Lung microvascular endothelial cell (primary cell): ENCODE data around the gene SVIL. TPM values are rescaled to one million over a fixed set of nuclear protein-coding genes. Genes with fewer than 3 reads are reported as not detected.
"Not testable (repeated sequence)": the region's sequence is repeated elsewhere in the genome, so short reads cannot be mapped to it uniquely, and the experiment has no call there.

Experiments
- DNase-seq, 2 donors: peaks; one replicate each; pipeline versions ENCODE4 v3.0.0 to v3.0.0-alpha.2; 2010; ENCODE audit warnings: low read depth in 2 of 2
- total RNA-seq: library from RNA; depleted of rRNA; stranded (reverse); fragments of >200 nt; gene quantifications from 2 replicates; pipeline ENCODE4 v1.2.1, GENCODE V29; 2014

The SVIL gene
- total RNA-seq, 1 donor from 2014 or later, result 56.2 TPM

- DNase-seq, result not testable (repeated sequence)
Observed at GRCh38 chr10:29488471-29488870, 146.3 kb downstream of the SVIL start.

GRCh38 chr10:29487884-29488266 is 146.9 kb downstream of the SVIL start:
- DNase-seq, result not testable (repeated sequence)

GRCh38 chr10:29487032-29487883 is 147.5 kb downstream of the SVIL start:
- DNase-seq, result not testable (repeated sequence)

DNA sequence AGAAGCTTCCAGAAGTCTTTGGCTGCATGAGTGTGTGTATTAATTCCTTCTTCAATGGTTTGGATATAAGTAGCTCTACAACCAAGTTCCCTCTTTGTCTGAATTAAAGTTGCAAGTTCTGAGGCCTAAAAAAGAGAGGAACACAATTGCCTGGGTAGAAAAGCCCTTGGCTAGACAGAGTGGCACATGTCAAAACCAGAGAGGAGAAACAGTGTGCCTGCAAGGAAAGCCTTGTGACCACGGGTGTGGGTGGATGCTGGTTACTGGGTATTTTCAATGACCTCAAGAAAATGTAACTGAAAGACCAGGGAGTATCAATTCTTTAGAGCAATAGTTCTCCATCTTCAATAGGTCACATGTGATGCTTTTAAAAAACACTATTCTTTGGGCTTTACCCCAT is 148.3 kb downstream of the SVIL start:
- DNase-seq, result no peak

DNA sequence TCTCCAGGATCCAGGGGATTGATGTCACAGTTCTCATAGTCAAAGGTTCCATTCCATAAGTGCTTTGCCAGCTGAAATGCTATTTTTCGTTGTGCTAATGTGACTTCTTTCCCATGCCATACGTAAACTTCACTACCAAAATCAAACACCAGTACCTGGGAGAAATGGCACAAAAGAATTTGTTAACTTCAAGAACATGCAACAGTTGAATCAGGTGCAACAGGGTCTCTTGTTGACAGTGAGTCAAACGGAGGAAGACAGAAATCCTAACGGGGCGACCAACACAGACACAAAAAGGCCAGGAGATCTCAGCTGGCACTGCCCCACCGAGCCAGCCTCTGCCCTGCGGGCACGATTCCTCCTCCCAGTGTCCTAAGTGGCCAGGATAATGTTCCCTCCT is 150.1 kb downstream of the SVIL start:
- not testable (repeated sequence) for DNase-seq

DNA sequence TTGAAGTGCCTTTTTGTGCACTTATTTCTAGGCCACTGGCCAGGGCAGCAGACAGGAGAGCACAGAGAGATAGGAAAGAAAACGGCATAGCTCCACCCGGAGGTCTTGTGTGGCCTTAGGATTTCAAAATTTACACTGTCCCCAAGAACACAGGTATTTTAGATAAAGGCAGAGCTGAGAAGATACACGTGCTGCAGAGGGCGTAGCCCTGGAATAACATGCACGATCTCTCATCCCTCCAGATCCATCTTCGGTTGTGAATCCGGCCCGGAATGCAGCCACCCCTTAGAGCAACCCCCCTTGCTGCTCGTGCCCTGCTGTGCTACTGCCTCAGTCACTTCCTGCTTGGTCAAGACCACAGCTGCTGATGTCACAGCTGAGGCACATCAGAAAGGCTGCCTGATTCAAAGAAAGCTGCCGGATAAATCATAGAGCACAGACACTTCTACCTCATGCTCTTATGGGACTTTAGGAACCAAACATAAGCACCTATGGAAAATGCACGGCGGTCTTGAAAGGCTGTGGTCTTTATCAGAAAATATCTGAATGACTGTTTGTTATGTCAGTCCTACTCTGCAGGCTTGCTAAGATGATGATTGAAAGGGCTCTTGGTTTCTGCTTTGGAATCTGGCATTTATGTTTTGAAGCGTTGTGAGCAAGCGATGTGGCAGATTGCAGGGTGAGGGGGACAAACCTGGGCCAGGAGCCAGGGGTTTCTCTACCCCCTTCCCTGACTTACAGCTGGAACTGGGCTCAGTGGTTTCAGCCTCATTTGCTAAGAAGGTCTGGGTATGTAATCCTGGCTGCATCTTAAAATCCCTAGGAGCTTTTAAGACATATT is 152.0 kb downstream of the SVIL start:
- DNase-seq, result peak in 1 of 2 donors; percentile 71

- no peak for DNase-seq
Observed at GRCh38 chr10:29481906-29482440, 152.8 kb downstream of the SVIL start.

- DNase-seq, result no peak
Observed at GRCh38 chr10:29479981-29480954, 154.5 kb downstream of the SVIL start.

- no peak for DNase-seq
Observed at GRCh38 chr10:29479081-29479925, 155.5 kb downstream of the SVIL start.

DNA sequence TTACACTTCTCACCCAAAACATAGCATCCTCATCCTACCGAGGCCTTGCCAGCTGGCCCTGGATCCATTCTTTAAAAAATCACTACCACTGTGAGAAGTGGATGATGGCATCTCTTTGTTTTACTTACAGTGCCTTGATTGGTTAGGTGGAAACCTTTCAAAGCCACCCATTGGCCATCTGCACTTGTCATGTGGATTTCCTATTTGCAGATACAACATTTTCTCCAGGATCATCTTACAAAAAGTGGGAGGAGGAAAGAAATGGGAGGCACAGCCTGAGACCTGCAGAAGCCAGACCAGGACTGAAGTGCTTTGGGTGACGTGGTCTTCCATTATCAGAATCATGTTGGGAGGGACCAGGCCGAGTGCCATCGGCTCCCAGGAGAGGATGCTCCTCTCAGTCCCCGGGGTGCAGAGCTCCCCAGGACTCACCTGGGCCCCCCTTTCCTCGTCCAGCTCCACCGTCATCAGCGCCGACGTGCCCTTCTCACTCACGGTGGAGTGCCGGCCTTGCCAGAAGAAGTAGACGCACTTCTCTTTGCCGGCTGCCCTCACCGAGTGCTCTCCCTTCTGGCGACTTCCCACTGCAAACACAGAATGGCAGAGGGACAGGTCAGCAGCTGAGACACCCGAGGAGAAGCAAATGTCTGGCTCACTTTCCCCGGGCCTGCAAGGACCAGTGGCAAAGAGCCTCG is 161.2 kb downstream of the SVIL start:
- no peak for DNase-seq

- DNase-seq, result no peak
Observed at GRCh38 chr10:29473087-29473356, 161.7 kb downstream of the SVIL start.

DNA sequence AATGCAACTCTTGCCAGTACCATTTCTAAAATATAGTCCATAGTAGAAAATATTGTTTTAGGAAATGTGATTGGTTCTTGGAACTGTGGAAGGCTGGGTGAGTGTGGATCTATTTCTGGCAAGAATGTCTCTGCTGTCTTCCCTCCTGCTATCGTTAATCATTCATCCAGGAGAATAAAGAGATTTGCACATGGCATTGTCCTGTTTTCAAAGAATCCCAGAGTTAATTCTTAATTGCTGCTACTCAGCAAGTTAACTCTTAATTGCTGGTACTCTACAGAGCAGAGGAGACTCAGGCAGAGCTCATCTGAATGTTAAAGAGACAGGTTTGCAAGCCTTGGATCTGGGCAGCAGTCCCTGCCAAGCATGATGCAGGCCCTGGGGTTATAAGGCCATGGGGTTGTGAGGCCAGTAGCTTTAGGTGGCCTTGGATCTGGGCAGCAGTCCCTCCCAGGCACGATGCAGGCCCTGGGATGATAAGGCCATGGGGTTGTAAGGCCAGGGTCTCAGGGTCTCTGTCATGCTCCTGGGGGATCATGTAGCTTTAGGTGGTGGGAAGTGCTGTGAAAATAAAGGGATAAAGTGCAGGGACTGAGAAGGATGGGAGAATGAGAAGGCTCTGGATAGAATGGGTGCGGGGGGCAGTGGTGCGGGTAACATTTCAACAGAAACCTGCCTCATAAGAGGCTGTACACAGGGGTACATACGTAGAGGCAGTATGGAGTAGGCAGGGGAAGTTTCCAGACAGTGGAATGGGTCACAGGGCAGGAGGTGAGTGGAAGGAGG is 162.3 kb downstream of the SVIL start:
- DNase-seq, result no peak

- peak in 1 of 2 donors; percentile 49 for DNase-seq
Observed at GRCh38 chr10:29471544-29471859, 163.3 kb downstream of the SVIL start.

GRCh38 chr10:29470843-29471543 is 163.8 kb downstream of the SVIL start:
- no peak for DNase-seq

DNA sequence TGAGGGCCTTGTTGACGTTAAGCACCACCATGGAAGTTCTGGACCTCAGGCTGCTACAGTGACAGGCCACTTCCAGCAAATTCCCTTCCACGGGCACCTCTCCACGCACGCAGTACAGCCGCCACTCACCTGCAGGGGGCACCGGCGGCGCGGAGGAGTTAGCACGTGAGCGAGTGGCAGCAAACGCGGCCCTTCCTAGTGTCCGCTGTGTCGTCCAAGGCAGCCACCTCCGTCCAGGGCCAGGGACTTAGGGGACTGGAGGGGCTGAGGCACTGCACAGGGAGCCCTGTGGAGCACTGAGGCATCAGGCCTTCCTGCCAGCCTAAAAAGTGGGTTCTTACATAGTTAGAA is 164.4 kb downstream of the SVIL start:
- peak in 1 of 2 donors; percentile 23 for DNase-seq

GRCh38 chr10:29469481-29470354 is 165.1 kb downstream of the SVIL start:
- DNase-seq, result no peak

GRCh38 chr10:29465384-29465783 is 169.4 kb downstream of the SVIL start:
- no peak for DNase-seq
